Endodermal cell (in vitro differentiated cells): ENCODE data around the gene ITM2C. TPM values are rescaled to one million over a fixed set of nuclear protein-coding genes. Genes with fewer than 3 reads are reported as not detected.
A peak's percentile ranks its signal among the peaks of the same experiment; 100 is the strongest.

Experiments
- DNase-seq: peaks from one replicate; pipeline ENCODE4 v3.0.0-alpha.2; 2017
- H3K27ac ChIP-seq: 2 replicates; pipeline ENCODE4 v1.5.1; 2013; ENCODE audit warnings: mild to moderate bottlenecking, low read depth, low read length, moderate library complexity
- H3K27me3 ChIP-seq: 2 replicates; pipeline ENCODE4 v1.6.1; 2013; ENCODE audit warnings: mild to moderate bottlenecking, low read length, moderate library complexity; ENCODE audit not compliant: insufficient read depth, control insufficient read depth, poor library complexity, severe bottlenecking
- H3K36me3 ChIP-seq: 2 replicates; pipeline ENCODE4 v1.7.0; 2013; ENCODE audit warnings: mild to moderate bottlenecking, low read length, moderate library complexity; ENCODE audit not compliant: control insufficient read depth, insufficient read depth
- H3K4me1 ChIP-seq: one replicate; pipeline ENCODE4 v1.7.0; 2013; ENCODE audit warnings: low read length; ENCODE audit not compliant: control insufficient read depth, insufficient read depth
- H3K4me3 ChIP-seq: 2 replicates; pipeline ENCODE4 v1.5.1; 2013; ENCODE audit warnings: mild to moderate bottlenecking, low read length, moderate library complexity
- H3K9ac ChIP-seq: 2 replicates; pipeline ENCODE4 v1.6.1; 2013; ENCODE audit warnings: mild to moderate bottlenecking, low read length, moderate library complexity; ENCODE audit not compliant: poor library complexity, severe bottlenecking; ENCODE audit errors: extremely low read depth
- H3K9me3 ChIP-seq: 2 replicates; pipeline ENCODE4 v1.6.1; 2013; ENCODE audit warnings: mild to moderate bottlenecking, low read length, moderate library complexity; ENCODE audit not compliant: control insufficient read depth
- H3K27ac Mint-ChIP-seq: 2 replicates; pipeline ENCODE4 v1.8.0; 2020; ENCODE audit warnings: mixed read lengths
- H3K27me3 Mint-ChIP-seq: 2 replicates; pipeline ENCODE4 v1.8.0; 2021; ENCODE audit warnings: mild to moderate bottlenecking, mixed read lengths; ENCODE audit not compliant: insufficient read depth
- H3K36me3 Mint-ChIP-seq: 2 replicates; pipeline ENCODE4 v1.8.0; 2020; ENCODE audit warnings: low read depth, mixed read lengths
- H3K4me1 Mint-ChIP-seq: 2 replicates; pipeline ENCODE4 v1.8.0; 2020; ENCODE audit warnings: mixed read lengths
- H3K4me3 Mint-ChIP-seq: 2 replicates; pipeline ENCODE4 v1.8.0; 2020; ENCODE audit warnings: mild to moderate bottlenecking, moderate library complexity, mixed read lengths
- H3K9me3 Mint-ChIP-seq: 2 replicates; pipeline ENCODE4 v1.8.0; 2020; ENCODE audit warnings: mild to moderate bottlenecking, mixed read lengths
- WGBS, 2 experiments: methylation state at CpG; one replicate each; pipeline versions ENCODE4 v1.1.5 to v1.1.7; 2013; ENCODE audit warnings: missing lambda C conversion rate in 2 of 2, mixed read lengths in 1 of 2; ENCODE audit not compliant: insufficient coverage in 1 of 2, insufficient read length in 1 of 2; 5-methylcytosine and 5-hydroxymethylcytosine counted together
- total RNA-seq, 2 donors: library from RNA; stranded (reverse); fragmentation: NEBNext Ultra II Directional in 1 of 2; extraction: Animal tissue kit (Norgen Biotek cat#: 25700) in 1 of 2; gene quantifications; 2 replicates in 1 of 2; 3 replicates in 1 of 2; pipeline ENCODE4 v1.2.1, GENCODE V29; 2021
- TF ChIP-seq, protein P1 (sequence below): fragments of 200-600 bp; sonication (generic); conservative IDR thresholded peaks from 2 replicates; pipeline ENCODE4 v1.5.0; 2021; ENCODE audit warnings: antibody characterized with exemption, mild to moderate bottlenecking

Gene ITM2C
- total RNA-seq, 2 donors from 2014 or later = 208 to 269 TPM

DNA sequence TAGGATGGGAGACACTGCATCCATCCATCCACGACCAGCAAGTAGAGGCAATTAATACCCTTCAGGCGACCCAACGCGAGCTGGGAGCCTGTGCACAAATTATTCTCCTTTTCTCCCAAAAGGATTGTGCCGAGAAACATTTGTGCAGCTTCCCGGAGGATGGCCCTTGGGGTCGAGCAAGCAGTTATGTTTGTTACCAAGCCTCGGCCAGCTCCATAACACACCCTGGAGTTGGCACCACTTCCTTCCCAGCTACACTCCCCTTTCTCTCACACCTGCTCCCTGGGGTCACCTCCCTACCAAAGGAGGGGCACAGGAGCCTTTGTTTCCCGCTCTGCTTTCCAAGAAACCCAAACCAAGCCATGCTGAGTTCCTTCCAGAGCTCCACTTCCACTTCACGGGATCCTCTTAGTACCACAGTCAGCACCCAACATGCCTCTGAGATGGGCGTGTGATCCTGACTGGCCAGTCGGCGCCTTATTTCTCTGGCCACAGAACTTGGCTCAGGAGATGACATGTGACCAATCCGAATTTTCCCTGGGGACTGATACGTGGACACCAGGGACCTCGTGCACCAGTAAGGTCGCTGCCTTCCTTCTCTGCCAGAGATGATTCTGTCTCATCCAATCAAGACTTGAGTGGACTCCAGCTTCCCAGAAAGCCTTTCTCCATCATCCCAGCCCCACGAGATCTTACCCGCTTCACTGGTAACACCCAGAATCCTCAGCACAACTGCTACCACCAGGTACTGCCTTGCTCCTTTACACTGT lies 31.8 kb downstream of the ITM2C start:
- peak; percentile 37 for DNase-seq
- WGBS, 2 experiments = 89 to 91% methylated on average over 16 to 19 of the region's 19 CpGs

GRCh38 chr2:230898016-230898712 lies 33.4 kb downstream of the ITM2C start:
- Histone ChIP-seq H3K36me3 (no peaks in the 10 kb centered on the region), H3K9me3 (no peaks in the 10 kb centered on the region), H3K9ac (no peak overlapping the region), H3K27me3 (no peaks in the 10 kb centered on the region), H3K4me1 (peaks cover 4% of the 10 kb centered on the region), H3K4me3 (no peak overlapping the region), H3K27ac (no peak overlapping the region)
- H3K4me1 Mint-ChIP-seq = peaks cover 3% of the 10 kb centered on the region
- H3K27me3 Mint-ChIP-seq = peaks cover 6% of the 10 kb centered on the region
- no peaks in the 10 kb centered on the region for H3K36me3 Mint-ChIP-seq
- H3K9me3 Mint-ChIP-seq = no peaks in the 10 kb centered on the region
- DNase-seq = peak; percentile 35
- 93 to 95% methylated on average over 11 to 13 of the region's 13 CpGs for WGBS, 2 experiments
- H3K27ac Mint-ChIP-seq = no peak overlapping the region
- H3K4me3 Mint-ChIP-seq = no peak overlapping the region
- TF ChIP-seq, protein P1, sequence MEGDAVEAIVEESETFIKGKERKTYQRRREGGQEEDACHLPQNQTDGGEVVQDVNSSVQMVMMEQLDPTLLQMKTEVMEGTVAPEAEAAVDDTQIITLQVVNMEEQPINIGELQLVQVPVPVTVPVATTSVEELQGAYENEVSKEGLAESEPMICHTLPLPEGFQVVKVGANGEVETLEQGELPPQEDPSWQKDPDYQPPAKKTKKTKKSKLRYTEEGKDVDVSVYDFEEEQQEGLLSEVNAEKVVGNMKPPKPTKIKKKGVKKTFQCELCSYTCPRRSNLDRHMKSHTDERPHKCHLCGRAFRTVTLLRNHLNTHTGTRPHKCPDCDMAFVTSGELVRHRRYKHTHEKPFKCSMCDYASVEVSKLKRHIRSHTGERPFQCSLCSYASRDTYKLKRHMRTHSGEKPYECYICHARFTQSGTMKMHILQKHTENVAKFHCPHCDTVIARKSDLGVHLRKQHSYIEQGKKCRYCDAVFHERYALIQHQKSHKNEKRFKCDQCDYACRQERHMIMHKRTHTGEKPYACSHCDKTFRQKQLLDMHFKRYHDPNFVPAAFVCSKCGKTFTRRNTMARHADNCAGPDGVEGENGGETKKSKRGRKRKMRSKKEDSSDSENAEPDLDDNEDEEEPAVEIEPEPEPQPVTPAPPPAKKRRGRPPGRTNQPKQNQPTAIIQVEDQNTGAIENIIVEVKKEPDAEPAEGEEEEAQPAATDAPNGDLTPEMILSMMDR = no peak

More for the DNA sequence above, 31.8 kb downstream of the ITM2C start:
- no peaks in the 10 kb centered on the region for H3K36me3 ChIP-seq
- H3K4me3 ChIP-seq = no peak overlapping the region
- H3K9me3 ChIP-seq = no peaks in the 10 kb centered on the region
- no peak overlapping the region for H3K27ac ChIP-seq
- peaks cover 4% of the 10 kb centered on the region for H3K4me1 ChIP-seq
- TF ChIP-seq, protein P1 = no peak
- Mint-ChIP-seq H3K36me3 (no peaks in the 10 kb centered on the region), H3K4me3 (no peak overlapping the region), H3K27ac (no peak overlapping the region), H3K9me3 (no peaks in the 10 kb centered on the region), H3K27me3 (peaks cover 9% of the 10 kb centered on the region), H3K4me1 (peaks cover 3% of the 10 kb centered on the region)
- H3K27me3 ChIP-seq = no peaks in the 10 kb centered on the region
- H3K9ac ChIP-seq = no peak overlapping the region

- peak overlapping the region; percentile 89 for H3K27ac ChIP-seq
- Mint-ChIP-seq H3K36me3 (no peaks in the 10 kb centered on the region), H3K27ac (no peak overlapping the region), H3K4me3 (no peak overlapping the region), H3K27me3 (peaks cover 6% of the 10 kb centered on the region), H3K4me1 (peaks cover 4% of the 10 kb centered on the region), H3K9me3 (no peaks in the 10 kb centered on the region)
- peak; percentile 33 for DNase-seq
- no peak overlapping the region for H3K4me3 ChIP-seq
- H3K4me1 ChIP-seq = peaks cover 4% of the 10 kb centered on the region
- TF ChIP-seq, protein P1 = no peak
- 84% methylated on average over 8 of the region's 8 CpGs; no CpG with 5 or more reads in 1 of the 2 experiments for WGBS, 2 experiments
- no peaks in the 10 kb centered on the region for H3K27me3 ChIP-seq
- H3K9ac ChIP-seq = no peak overlapping the region
- H3K9me3 ChIP-seq = no peaks in the 10 kb centered on the region
- H3K36me3 ChIP-seq = no peaks in the 10 kb centered on the region
Observed at GRCh38 chr2:230898713-230899091, 34.0 kb downstream of the ITM2C start.
